ENCODE data around the gene BTBD9. TPM values are rescaled to one million over a fixed set of nuclear protein-coding genes. Genes with fewer than 3 reads are reported as not detected.

The BTBD9 gene
- total RNA-seq, 1 experiment from 2014 or later: 8.9 TPM

DNA sequence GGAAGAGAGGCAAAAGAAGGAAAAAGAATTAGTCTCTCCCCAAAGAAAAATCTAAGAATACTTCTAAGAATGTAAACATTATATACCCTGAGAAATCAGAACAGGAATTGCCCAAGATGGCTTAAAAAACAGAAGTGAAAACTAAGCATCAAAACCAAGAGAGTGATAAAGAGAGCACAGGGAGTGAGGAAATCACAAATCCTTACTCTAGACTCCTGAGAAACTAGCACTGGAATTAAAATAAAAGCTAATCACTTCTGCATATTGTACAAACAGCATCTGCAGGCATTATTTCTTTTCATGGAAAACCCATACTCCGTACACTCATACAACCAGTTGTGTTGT is 285.7 kb downstream of the BTBD9 start:
- Histone ChIP-seq H2BK20ac (ENCODE audit: low read depth, low read length, poor library complexity, severe bottlenecking) (no peak overlapping the region), H3K4me2 (ENCODE audit: insufficient read depth, insufficient read length, low read length) (no peak overlapping the region), H2BK120ac (ENCODE audit: low read depth, low read length, poor library complexity, severe bottlenecking) (no peak overlapping the region)

More for the DNA sequence above, 285.7 kb downstream of the BTBD9 start:
- Histone ChIP-seq H3K9me3 (ENCODE audit: control insufficient read depth, low read depth, low read length) (no peaks in the 10 kb centered on the region), H3T11ph (ENCODE audit: low read length) (no peak overlapping the region), H3K18ac (ENCODE audit: insufficient read length, low read depth, low read length) (no peak overlapping the region), H3K9ac (ENCODE audit: extremely low read depth, insufficient read length, low read length) (no peak overlapping the region), H3K79me1 (ENCODE audit: insufficient read depth, low read depth, low read length, poor library complexity, severe bottlenecking) (no peaks in the 10 kb centered on the region), H3K79me2 (ENCODE audit: insufficient read depth, low read length) (no peaks in the 10 kb centered on the region), H3K27me3 (ENCODE audit: insufficient read depth, low read length) (no peaks in the 10 kb centered on the region), H3K27ac (ENCODE audit: insufficient read length, low read depth, low read length) (no peak overlapping the region), H4K8ac (replicated peaks; ENCODE audit: insufficient read length, low read depth, low read length) (no peak overlapping the region), H2AFZ (ENCODE audit: low read length) (no peak overlapping the region), H3K23ac (ENCODE audit: insufficient read length, low read depth, low read length) (no peak overlapping the region), H3K4me1 (ENCODE audit: insufficient read depth, low read length) (0 out of 2 replicates have a peak, but pooled peaks cover 5% of the 10 kb centered on the region), H3K4ac (ENCODE audit: low read depth, low read length) (no peak overlapping the region), H3K23me2 (ENCODE audit: insufficient read length, low read depth, low read length, poor library complexity, severe bottlenecking) (no peaks in the 10 kb centered on the region), H2BK5ac (ENCODE audit: insufficient read length, low read length) (no peak overlapping the region), H2AK5ac (ENCODE audit: insufficient read length, low read length) (no peak overlapping the region), H2BK15ac (ENCODE audit: low read depth, low read length) (no peak overlapping the region), H3K56ac (ENCODE audit: insufficient read length, low read depth, low read length) (no peak overlapping the region), H4K20me1 (ENCODE audit: control insufficient read depth, insufficient read depth, insufficient read length) (no peaks in the 10 kb centered on the region), H2BK12ac (ENCODE audit: insufficient read length, low read depth, low read length) (no peak overlapping the region), H3K14ac (ENCODE audit: insufficient read depth, low read length) (no peak overlapping the region), H4K91ac (ENCODE audit: insufficient read length, low read depth, low read length) (no peak overlapping the region), H4K5ac (ENCODE audit: insufficient read length, low read depth, low read length) (no peak overlapping the region)
- TF ChIP-seq, protein P1, sequence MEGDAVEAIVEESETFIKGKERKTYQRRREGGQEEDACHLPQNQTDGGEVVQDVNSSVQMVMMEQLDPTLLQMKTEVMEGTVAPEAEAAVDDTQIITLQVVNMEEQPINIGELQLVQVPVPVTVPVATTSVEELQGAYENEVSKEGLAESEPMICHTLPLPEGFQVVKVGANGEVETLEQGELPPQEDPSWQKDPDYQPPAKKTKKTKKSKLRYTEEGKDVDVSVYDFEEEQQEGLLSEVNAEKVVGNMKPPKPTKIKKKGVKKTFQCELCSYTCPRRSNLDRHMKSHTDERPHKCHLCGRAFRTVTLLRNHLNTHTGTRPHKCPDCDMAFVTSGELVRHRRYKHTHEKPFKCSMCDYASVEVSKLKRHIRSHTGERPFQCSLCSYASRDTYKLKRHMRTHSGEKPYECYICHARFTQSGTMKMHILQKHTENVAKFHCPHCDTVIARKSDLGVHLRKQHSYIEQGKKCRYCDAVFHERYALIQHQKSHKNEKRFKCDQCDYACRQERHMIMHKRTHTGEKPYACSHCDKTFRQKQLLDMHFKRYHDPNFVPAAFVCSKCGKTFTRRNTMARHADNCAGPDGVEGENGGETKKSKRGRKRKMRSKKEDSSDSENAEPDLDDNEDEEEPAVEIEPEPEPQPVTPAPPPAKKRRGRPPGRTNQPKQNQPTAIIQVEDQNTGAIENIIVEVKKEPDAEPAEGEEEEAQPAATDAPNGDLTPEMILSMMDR (conservative IDR thresholded peaks at IDR 0.05): no peak
- Mint-ChIP-seq H3K4me3 (no peak overlapping the region), H3K4me1 (peaks cover 17 to 21% of the 10 kb centered on the region in 2 experiments), H3K27me3 (ENCODE audit: low read depth) (no peaks in the 10 kb centered on the region; the same call in 1 of the 2 replicates), H3K27ac (no peak overlapping the region), H3K9me3 (no peaks in the 10 kb centered on the region), H3K36me3 (ENCODE audit: insufficient read depth in 1 of 3, low read depth in 3 of 3) (no peaks in the 10 kb centered on the region)
- no peak for DNase-seq
- no CpG with 5 or more reads among the region's 1 CpG for WGBS (ENCODE audit: extremely low coverage, insufficient read length, low lambda C conversion rate)

Data from H9 (cell line).